Kidney (tissue), 14 donors: ENCODE results near the gene DIDO1. TPM values are rescaled to one million over a fixed set of nuclear protein-coding genes. Genes with fewer than 3 reads are reported as not detected.
A peak's percentile ranks its signal among the peaks of the same experiment; 100 is the strongest.
"Not testable (repeated sequence)": the region's sequence is repeated elsewhere in the genome, so short reads cannot be mapped to it uniquely, and the experiment has no call there.

ENCODE experiments used
- DNase-seq, 5 donors: peaks; one replicate each; pipeline ENCODE4 v3.0.0-alpha.2; 2013 to 2020
- FAIRE-seq: peaks from 2 replicates; lab custom pipeline; 2012; peaks lifted over from hg19 to GRCh38; lab: Jason Lieb, UNC
- H3K27ac ChIP-seq, 2 donors: one replicate each; pipeline ENCODE4 v1.7.0; 2013; ENCODE audit warnings: low read depth in 2 of 2, low read length in 2 of 2, inconsistent platforms in 1 of 2
- H3K27me3 ChIP-seq: one replicate; pipeline ENCODE4 v1.7.1; 2013; ENCODE audit warnings: low read length, inconsistent platforms; ENCODE audit not compliant: control insufficient read depth, insufficient read depth
- H3K36me3 ChIP-seq, 3 donors: one replicate each; pipeline versions ENCODE4 v1.7.0 to v1.7.1; 2013; ENCODE audit warnings: low read length in 3 of 3, control low read depth in 1 of 3, inconsistent platforms in 1 of 3; ENCODE audit not compliant: insufficient read depth in 3 of 3, control insufficient read depth in 2 of 3
- H3K4me1 ChIP-seq, 3 donors: one replicate each; pipeline versions ENCODE4 v1.7.0 to v1.7.1; 2013; ENCODE audit warnings: low read length in 3 of 3, inconsistent platforms in 1 of 3, low read depth in 1 of 3; ENCODE audit not compliant: control insufficient read depth in 2 of 3, insufficient read depth in 2 of 3
- H3K4me3 ChIP-seq, 3 donors: one replicate each; pipeline versions ENCODE4 v1.7.0 to v1.8.1; 2013; ENCODE audit warnings: low read length in 3 of 3, control low read depth in 1 of 3, inconsistent platforms in 1 of 3
- H3K9ac ChIP-seq, 3 donors: one replicate each; pipeline versions ENCODE4 v1.7.0 to v1.7.1; 2013; ENCODE audit warnings: low read length in 3 of 3, control low read depth in 1 of 3, inconsistent platforms in 1 of 3
- H3K9me3 ChIP-seq, 3 donors: one replicate each; pipeline versions ENCODE4 v1.7.0 to v1.7.1; 2013; ENCODE audit warnings: low read length in 3 of 3, control low read depth in 1 of 3, inconsistent platforms in 1 of 3; ENCODE audit not compliant: control insufficient read depth in 2 of 3, insufficient read depth in 1 of 3
- CTCF ChIP-seq: IDR thresholded peaks from 3 replicates; pipeline ENCODE4 v1.5.1; 2012; ENCODE audit warnings: mild to moderate bottlenecking, moderate library complexity, borderline replicate concordance; ENCODE audit not compliant: insufficient read depth; ENCODE audit errors: extremely low read depth
- intact Hi-C: fragments of 100-400 bp; cut with DNase I; formaldehyde crosslinking; loops from one replicate; pipeline ENCODE4 v1.11.1; 2022
- polyA plus RNA-seq: library from polyadenylated mRNA; stranded (reverse); fragments of 350-450 nt; fragmentation: Illumina TruSeq; extraction: RNeasy Lipid Tissue Mini Kit (QIAGEN cat#74804); gene quantifications from one replicate; pipeline ENCODE4 v1.2.3, GENCODE V29; 2014; ENCODE audit warnings: low read depth, low replicate concordance; ENCODE audit not compliant: insufficient read depth
- total RNA-seq: library from RNA; stranded (reverse); fragmentation: NEBNext Ultra II Directional; extraction: Animal tissue kit (Norgen Biotek cat#: 25700); gene quantifications from one replicate; pipeline ENCODE4 v1.2.1, GENCODE V29; 2021
- donor health status: control.
- donor health status: control.
- donor health status: control.
- donor health status: control.
- donor health status: control.
- donor health status: DM: yes; HTN: yes; CAD: no.
- donor health status: Normal renal cell carcinoma (clear cell type).

DIDO1 gene
- total and polyA plus RNA-seq, 2 donors from 2014 or later = 23.0 to 67.9 TPM

GRCh38 chr20:62849431-62849830 lies 76.9 kb downstream of the DIDO1 start:
- no peaks in the 10 kb centered on the region for H3K9me3 ChIP-seq
- H3K27ac ChIP-seq = no peak overlapping the region
- no peak overlapping the region for H3K4me3 ChIP-seq
- intact Hi-C loops = no loop called here
- no peaks in the 10 kb centered on the region for H3K27me3 ChIP-seq
- FAIRE-seq (no peak), DNase-seq (no peak)
- no peaks in the 10 kb centered on the region for H3K4me1 ChIP-seq
- H3K36me3 ChIP-seq = peaks cover 0 to 6% (median 6%) of the 10 kb centered on the region in 3 donors
- no peak overlapping the region for H3K9ac ChIP-seq
- no peak for TF ChIP-seq CTCF

- peak in 1 of 5 donors; percentile 17 for DNase-seq
- H3K27ac ChIP-seq, FAIRE-seq, H3K4me1 ChIP-seq, intact Hi-C loops, H3K36me3 ChIP-seq, H3K9me3 ChIP-seq, H3K9ac ChIP-seq, H3K27me3 ChIP-seq, H3K4me3 ChIP-seq: not testable (repeated sequence)
Observed at GRCh38 chr20:62848917-62849316, 77.4 kb downstream of the DIDO1 start.

GRCh38 chr20:62846166-62846890 lies 80.0 kb downstream of the DIDO1 start:
- Histone ChIP-seq H3K9ac (no peak overlapping the region), H3K27ac (no peak overlapping the region), H3K9me3 (peaks cover 0 to 2% (median 0%) of the 10 kb centered on the region in 3 donors), H3K36me3 (no peaks in the 10 kb centered on the region), H3K4me3 (no peak overlapping the region), H3K4me1 (no peaks in the 10 kb centered on the region), H3K27me3 (no peaks in the 10 kb centered on the region)
- no peak for FAIRE-seq
- intact Hi-C loops = no loop called here
- TF ChIP-seq CTCF = no peak
- no peak for DNase-seq

GRCh38 chr20:62845416-62846160 lies 80.7 kb downstream of the DIDO1 start:
- no peak overlapping the region for H3K27ac ChIP-seq
- H3K4me3 ChIP-seq = no peak overlapping the region
- no peak for FAIRE-seq
- TF ChIP-seq CTCF = no peak
- intact Hi-C loops = no loop called here
- peaks cover 0 to 2% (median 0%) of the 10 kb centered on the region in 3 donors for H3K9me3 ChIP-seq
- no peak overlapping the region for H3K9ac ChIP-seq
- H3K4me1 ChIP-seq = no peaks in the 10 kb centered on the region
- H3K36me3 ChIP-seq = no peaks in the 10 kb centered on the region
- no peak for DNase-seq
- no peaks in the 10 kb centered on the region for H3K27me3 ChIP-seq
